GM12878 (cell line): ENCODE results near the gene RRAGD. TPM values are rescaled to one million over a fixed set of nuclear protein-coding genes. Genes with fewer than 3 reads are reported as not detected.

Experiments
- ATF2 ChIP-seq: IDR thresholded peaks from 2 replicates; pipeline ENCODE4 v1.6.1; 2012; ENCODE audit warnings: low read length, inconsistent platforms
- EGR1 ChIP-seq, 2 experiments: IDR thresholded peaks; 1 replicate in 1 of 2; 2 replicates in 1 of 2; pipeline ENCODE4 v1.6.1; 2011 to 2012; ENCODE audit warnings: low read depth in 2 of 2, low read length in 2 of 2, borderline replicate concordance in 1 of 2, mild to moderate bottlenecking in 1 of 2, moderate library complexity in 1 of 2
- JUND ChIP-seq: IDR thresholded peaks from 2 replicates; pipeline ENCODE4 v1.6.1; 2012; ENCODE audit warnings: low read depth, mild to moderate bottlenecking, low read length, improper control_type of control experiment, moderate library complexity
- MXI1 ChIP-seq: fragments of 150-350 bp; IDR thresholded peaks from 2 replicates; pipeline ENCODE4 v1.6.1; 2011; ENCODE audit warnings: low read depth, mild to moderate bottlenecking, inconsistent platforms, low read length, improper control_type of control experiment
- NFIC ChIP-seq: IDR thresholded peaks from 2 replicates; pipeline ENCODE4 v1.6.1; 2012; ENCODE audit warnings: low read depth, mild to moderate bottlenecking, inconsistent platforms, low read length, moderate library complexity
- PRDM15 ChIP-seq: fragments of 450-650 bp; formaldehyde crosslinking; IDR thresholded peaks from 2 replicates; pipeline ENCODE4 v1.4.0; 2020; ENCODE audit warnings: mild to moderate bottlenecking, moderate library complexity
- SMAD5 ChIP-seq: IDR thresholded peaks from 2 replicates; pipeline ENCODE4 v1.6.1; 2016; ENCODE audit warnings: antibody characterized with exemption, low read depth
- polyA plus RNA-seq, 11 experiments: library from polyadenylated mRNA; depleted of rRNA in 4 of 11; unstranded in 6 of 11; stranded (reverse) in 5 of 11; fragments of >200 nt; fragmentation: Nextera tagmentation in 4 of 11; fragmentation: Illumina TruSeq in 1 of 11; extraction: Ambion mirVana in 4 of 11; extraction: Trizol in 1 of 11; gene quantifications; 1 replicate in 1 of 11; 2 replicates in 10 of 11; pipeline versions ENCODE4 v1.2.1 to v1.2.3, GENCODE V29; 2011 to 2016; ENCODE audit warnings: inconsistent platforms in 2 of 11, missing spikeins in 2 of 11, low read depth in 1 of 11
- total RNA-seq, 4 experiments: library from RNA; depleted of rRNA in 3 of 4; stranded (reverse); fragments of >200 nt in 3 of 4; fragmentation: Illumina TruSeq in 1 of 4; extraction: Trizol in 1 of 4; gene quantifications; 2 replicates each; pipeline versions ENCODE4 v1.2.1 to v1.2.3, GENCODE V29; 2013 to 2021

The RRAGD gene
- total and polyA plus RNA-seq, 10 of the 15 experiments (the other 5 are each of a cell fraction or from before 2014, with no cell fraction given) = 4.6 to 17.4 (median 8.5) TPM

GRCh38 chr6:89412071-89413005, at the start of gene RRAGD (continued):
- no peak for TF ChIP-seq PRDM15 (CRISPR knock-in tag)
- peak in 1 of 2 experiments; percentile 25; a peak in 1 of 3 replicates for TF ChIP-seq EGR1 (IDR thresholded peaks at IDR 0.05; ENCODE audit: borderline replicate concordance in 1 of 2, low read depth in 2 of 2, low read length in 2 of 2)
- TF ChIP-seq SMAD5 = no peak
- TF ChIP-seq ATF2 = no peak
- TF ChIP-seq NFIC = no peak
- no peak for TF ChIP-seq JUND
- TF ChIP-seq MXI1 = no peak
- TF ChIP-seq, all 136 proteins: peak for 23
